ENCODE results near the gene CLSTN3.

Gene CLSTN3

GRCh38 chr12:7205091-7205490 lies 74.9 kb downstream of the CLSTN3 start:
- Histone ChIP-seq H3K27me3 (no peaks in the 10 kb centered on the region), H3K4me1 (no peaks in the 10 kb centered on the region), H3K27ac (no peak overlapping the region), H3K9me3 (peaks cover 0 to 1% (median 0%) of the 10 kb centered on the region in 3 donors), H3K36me3 (peaks cover 82 to 87% (median 83%) of the 10 kb centered on the region in 3 donors), H3K4me3 (no peak overlapping the region)
- no peak for TF ChIP-seq CTCF (IDR thresholded peaks at IDR 0.05)
- intact Hi-C loops (cut with DNase I; ENCODE audit: low total_unique reads): no loop called here
- DNase-seq: no peak

- Histone ChIP-seq H3K4me1 (no peaks in the 10 kb centered on the region), H3K36me3 (peaks cover 87 to 94% (median 91%) of the 10 kb centered on the region in 3 donors), H3K9me3 (peaks cover 0 to 11% (median 0%) of the 10 kb centered on the region in 3 donors), H3K27me3 (no peaks in the 10 kb centered on the region), H3K27ac (no peak overlapping the region), H3K4me3 (no peak overlapping the region)
- no peak for TF ChIP-seq CTCF (IDR thresholded peaks at IDR 0.05)
- no peak for DNase-seq
- intact Hi-C loops (cut with DNase I; ENCODE audit: low total_unique reads): no loop called here
These were observed 76.5 kb downstream of the CLSTN3 start for GRCh38 chr12:7206691-7207090.

- H3K36me3 ChIP-seq: peaks cover 85 to 90% (median 90%) of the 10 kb centered on the region in 3 donors
- H3K27ac ChIP-seq: no peak overlapping the region
- no peaks in the 10 kb centered on the region for H3K27me3 ChIP-seq
- TF ChIP-seq CTCF (IDR thresholded peaks at IDR 0.05): no peak
- H3K9me3 ChIP-seq: peaks cover 0 to 15% (median 5%) of the 10 kb centered on the region in 3 donors
- H3K4me3 ChIP-seq: no peak overlapping the region
- no peaks in the 10 kb centered on the region for H3K4me1 ChIP-seq
- no peak for DNase-seq
- intact Hi-C loops (cut with DNase I; ENCODE audit: low total_unique reads): no loop called here
These were observed 77.9 kb downstream of the CLSTN3 start for GRCh38 chr12:7207866-7208625.

Measured in tibial artery (tissue), 4 donors.